ENCODE data around the gene NAA80.

The NAA80 gene

DNA sequence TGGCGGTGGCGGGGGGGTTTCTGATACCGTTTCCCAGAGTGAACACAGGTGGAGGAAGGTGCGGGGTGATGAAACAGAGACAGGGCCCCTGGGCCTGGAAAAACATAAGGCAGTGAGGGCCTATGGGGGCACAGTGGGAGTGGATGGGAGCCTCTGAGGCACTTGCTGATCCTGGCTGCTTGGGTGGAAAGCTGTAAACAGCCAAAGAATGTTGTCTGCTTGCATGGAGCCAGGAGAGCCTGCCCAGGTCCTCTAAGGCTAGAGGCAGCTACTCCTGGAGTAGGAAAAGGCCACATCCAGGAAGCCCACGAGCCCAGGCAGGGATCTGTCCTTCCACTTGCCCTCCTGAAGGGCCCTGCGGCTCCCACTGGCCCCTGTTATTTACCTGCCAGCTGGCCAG, 33.2 kb downstream of the NAA80 start:
- H3K9me3 ChIP-seq (ENCODE audit: control insufficient read depth, low read length), result no peaks in the 10 kb centered on the region
- H3K79me2 ChIP-seq, result peaks cover 4% of the 10 kb centered on the region
- H3K27me3 ChIP-seq (ENCODE audit: control insufficient read depth, insufficient read depth, low read length), result no peaks in the 10 kb centered on the region
- TF ChIP-seq, protein P1, sequence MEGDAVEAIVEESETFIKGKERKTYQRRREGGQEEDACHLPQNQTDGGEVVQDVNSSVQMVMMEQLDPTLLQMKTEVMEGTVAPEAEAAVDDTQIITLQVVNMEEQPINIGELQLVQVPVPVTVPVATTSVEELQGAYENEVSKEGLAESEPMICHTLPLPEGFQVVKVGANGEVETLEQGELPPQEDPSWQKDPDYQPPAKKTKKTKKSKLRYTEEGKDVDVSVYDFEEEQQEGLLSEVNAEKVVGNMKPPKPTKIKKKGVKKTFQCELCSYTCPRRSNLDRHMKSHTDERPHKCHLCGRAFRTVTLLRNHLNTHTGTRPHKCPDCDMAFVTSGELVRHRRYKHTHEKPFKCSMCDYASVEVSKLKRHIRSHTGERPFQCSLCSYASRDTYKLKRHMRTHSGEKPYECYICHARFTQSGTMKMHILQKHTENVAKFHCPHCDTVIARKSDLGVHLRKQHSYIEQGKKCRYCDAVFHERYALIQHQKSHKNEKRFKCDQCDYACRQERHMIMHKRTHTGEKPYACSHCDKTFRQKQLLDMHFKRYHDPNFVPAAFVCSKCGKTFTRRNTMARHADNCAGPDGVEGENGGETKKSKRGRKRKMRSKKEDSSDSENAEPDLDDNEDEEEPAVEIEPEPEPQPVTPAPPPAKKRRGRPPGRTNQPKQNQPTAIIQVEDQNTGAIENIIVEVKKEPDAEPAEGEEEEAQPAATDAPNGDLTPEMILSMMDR (IDR thresholded peaks at IDR 0.05), result no peak
- no peak overlapping the region for H3K9ac ChIP-seq
- peaks cover 71% of the 10 kb centered on the region for H3K4me1 ChIP-seq
- H3K36me3 ChIP-seq (ENCODE audit: control insufficient read depth, insufficient read depth, low read length), result no peaks in the 10 kb centered on the region
- H3K27ac ChIP-seq, result peak overlapping the region; percentile 98
- H3K4me3 ChIP-seq (ENCODE audit: low read depth, low read length), result no peak overlapping the region
- H2AFZ ChIP-seq, result no peak overlapping the region
- H3K4me2 ChIP-seq (ENCODE audit: low read length), result peak overlapping the region; percentile 73

DNA sequence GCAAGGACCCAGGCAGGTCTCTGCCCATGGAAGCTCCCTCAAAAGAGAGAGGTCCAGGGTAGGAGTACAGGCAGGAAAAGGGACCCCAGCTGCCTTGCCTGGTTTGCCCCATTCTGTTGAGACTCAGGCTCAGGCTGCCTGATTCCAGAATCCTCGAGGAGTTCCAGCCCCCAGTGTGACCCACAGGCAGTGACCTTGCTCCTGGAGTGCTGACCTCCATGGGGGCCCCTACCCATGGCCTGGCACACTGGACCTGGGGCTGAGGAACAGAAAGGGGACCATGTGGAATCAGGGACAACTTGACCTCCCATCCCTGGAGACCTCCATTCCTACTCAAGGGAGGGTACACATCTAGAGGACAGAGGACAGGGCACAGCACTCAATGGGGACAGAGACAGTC, 33.6 kb downstream of the NAA80 start:
- peaks cover 71% of the 10 kb centered on the region for H3K4me1 ChIP-seq
- H3K9ac ChIP-seq, result no peak overlapping the region
- H3K27me3 ChIP-seq (ENCODE audit: control insufficient read depth, insufficient read depth, low read length), result no peaks in the 10 kb centered on the region
- H3K9me3 ChIP-seq (ENCODE audit: control insufficient read depth, low read length), result no peaks in the 10 kb centered on the region
- H3K79me2 ChIP-seq, result peaks cover 1% of the 10 kb centered on the region
- peak overlapping the region; percentile 13 for H3K4me2 ChIP-seq (ENCODE audit: low read length)
- TF ChIP-seq, protein P1 (IDR thresholded peaks at IDR 0.05), result no peak
- H3K36me3 ChIP-seq (ENCODE audit: control insufficient read depth, insufficient read depth, low read length), result no peaks in the 10 kb centered on the region
- no peak overlapping the region for H3K4me3 ChIP-seq (ENCODE audit: low read depth, low read length)
- H2AFZ ChIP-seq, result no peak overlapping the region
- peak overlapping the region; percentile 98 for H3K27ac ChIP-seq

DNA sequence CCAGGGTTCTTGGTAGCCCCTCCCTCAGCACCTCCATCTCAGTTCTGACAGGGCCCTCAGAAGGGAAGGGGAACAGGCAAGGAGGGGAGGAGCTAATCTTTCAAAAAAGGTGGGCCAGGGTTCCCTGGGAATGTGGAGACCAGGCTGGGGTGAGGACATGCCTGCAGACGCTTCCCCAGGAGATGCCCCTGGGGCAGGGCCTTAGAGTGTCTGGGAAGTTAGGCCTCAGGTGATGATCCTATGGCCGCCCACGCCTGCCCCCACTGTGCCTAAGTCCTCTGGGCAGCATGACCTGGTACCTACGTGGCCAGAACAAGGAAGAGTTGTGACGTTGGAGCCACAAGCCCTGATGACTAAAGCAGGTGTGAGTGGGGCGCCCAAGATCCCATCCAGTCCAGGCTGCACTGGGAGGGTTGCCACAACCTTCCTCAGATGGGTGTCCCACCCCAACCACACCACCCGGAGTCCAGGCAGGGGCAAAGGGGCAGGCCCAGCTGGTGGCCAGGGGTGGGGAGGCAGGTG, 34.2 kb downstream of the NAA80 start:
- no peaks in the 10 kb centered on the region for H3K36me3 ChIP-seq (ENCODE audit: control insufficient read depth, insufficient read depth, low read length)
- H3K4me1 ChIP-seq, result peaks cover 68% of the 10 kb centered on the region
- no peaks in the 10 kb centered on the region for H3K27me3 ChIP-seq (ENCODE audit: control insufficient read depth, insufficient read depth, low read length)
- TF ChIP-seq, protein P1 (IDR thresholded peaks at IDR 0.05), result no peak
- H3K4me3 ChIP-seq (ENCODE audit: low read depth, low read length), result no peak overlapping the region
- H3K79me2 ChIP-seq, result no peaks in the 10 kb centered on the region
- H3K9me3 ChIP-seq (ENCODE audit: control insufficient read depth, low read length), result no peaks in the 10 kb centered on the region
- H2AFZ ChIP-seq, result peak overlapping the region; percentile 63
- H3K27ac ChIP-seq, result peak overlapping the region; percentile 98
- H3K4me2 ChIP-seq (ENCODE audit: low read length), result peak overlapping the region; percentile 13
- H3K9ac ChIP-seq, result no peak overlapping the region

DNA sequence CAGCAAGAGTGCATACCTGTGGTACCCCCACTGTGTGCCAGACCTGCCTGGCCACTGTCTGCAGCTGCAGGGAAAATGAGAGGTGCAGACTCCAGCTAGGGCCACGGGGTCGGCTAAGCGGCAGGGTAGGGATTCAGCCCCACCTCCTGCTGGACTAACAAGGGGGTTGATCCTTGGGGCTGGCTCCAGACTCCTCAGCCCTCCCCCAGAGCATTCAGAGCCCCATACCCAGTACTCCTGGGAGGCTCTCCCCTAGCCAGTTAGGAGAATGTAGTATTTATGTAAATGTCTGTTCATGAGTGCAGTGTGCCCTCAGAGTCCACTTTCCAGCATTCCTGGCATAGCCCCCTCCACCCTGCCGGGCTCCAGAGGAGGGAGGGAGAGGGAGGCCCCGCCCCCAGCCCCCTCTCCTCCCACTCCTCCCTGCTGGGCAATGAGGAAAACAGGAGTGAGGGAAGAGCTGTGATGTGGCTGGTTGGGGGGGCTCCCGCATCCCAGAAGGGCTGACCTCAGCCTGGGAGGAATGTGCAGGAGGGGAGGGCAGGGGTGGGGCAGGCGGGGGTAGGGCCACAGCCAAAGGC, 34.7 kb downstream of the NAA80 start:
- H3K9me3 ChIP-seq (ENCODE audit: control insufficient read depth, low read length), result no peaks in the 10 kb centered on the region
- H3K4me1 ChIP-seq, result peaks cover 66% of the 10 kb centered on the region
- peak overlapping the region; percentile 98 for H3K27ac ChIP-seq
- peak overlapping the region; percentile 45 for H3K4me2 ChIP-seq (ENCODE audit: low read length)
- TF ChIP-seq, protein P1 (IDR thresholded peaks at IDR 0.05), result no peak
- no peaks in the 10 kb centered on the region for H3K27me3 ChIP-seq (ENCODE audit: control insufficient read depth, insufficient read depth, low read length)
- H3K79me2 ChIP-seq, result no peaks in the 10 kb centered on the region
- H3K36me3 ChIP-seq (ENCODE audit: control insufficient read depth, insufficient read depth, low read length), result no peaks in the 10 kb centered on the region
- H2AFZ ChIP-seq, result peak overlapping the region; percentile 63
- no peak overlapping the region for H3K4me3 ChIP-seq (ENCODE audit: low read depth, low read length)
- no peak overlapping the region for H3K9ac ChIP-seq

Measured in parathyroid adenoma (tissue), 2 donors.